Measurements from ENCODE around the gene CDKAL1. TPM values are rescaled to one million over a fixed set of nuclear protein-coding genes. Genes with fewer than 3 reads are reported as not detected.

CDKAL1 gene
- total and polyA plus RNA-seq, 2 of the 8 experiments (the other 6 are each of a cell fraction or from before 2014, with no cell fraction given), result 8.4 to 24.6 TPM

DNA sequence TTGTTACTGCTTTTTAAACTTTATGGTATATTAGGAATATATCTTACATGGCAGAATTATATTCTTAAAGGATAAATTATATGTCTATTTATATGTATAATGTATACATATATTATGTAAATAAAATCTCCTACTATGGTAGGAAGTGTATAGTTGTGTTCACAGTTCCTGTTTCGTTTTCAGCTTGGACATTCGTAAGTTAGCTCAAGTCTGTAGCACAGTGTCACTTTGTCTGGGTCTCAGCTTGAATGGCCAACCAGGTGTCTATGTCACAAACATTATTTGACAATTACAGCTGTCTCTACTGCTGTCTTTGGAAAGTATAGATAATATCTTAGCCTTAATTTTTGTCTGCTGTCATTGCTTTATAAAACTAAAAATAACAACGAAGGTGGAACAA is 303.9 kb downstream of the CDKAL1 start:
- no peak overlapping the region for H3K4ac ChIP-seq (replicated peaks; ENCODE audit: insufficient read length, low read depth, low read length)
- no peak overlapping the region for H3K4me3 ChIP-seq (ENCODE audit: extremely low read depth in 1 of 4, insufficient read depth in 2 of 4, low read depth in 3 of 4, low read length in 4 of 4)
- no peaks in the 10 kb centered on the region for H3K23me2 ChIP-seq (ENCODE audit: low read depth, low read length)
- no peak overlapping the region for H3K23ac ChIP-seq (ENCODE audit: insufficient read length)
- POLR2A ChIA-PET (ENCODE audit: partially characterized antibody), result no interaction called here
- H2BK5ac ChIP-seq (ENCODE audit: low read depth, low read length), result no peak overlapping the region
- no peak overlapping the region for H2AFZ ChIP-seq (ENCODE audit: low read length)
- no peak overlapping the region for H4K8ac ChIP-seq (ENCODE audit: extremely low read depth, insufficient read depth, low read length)
- H2BK120ac ChIP-seq (replicated peaks; ENCODE audit: low read depth, low read length), result no peak overlapping the region
- CTCF ChIA-PET (ENCODE audit: partially characterized antibody), result interaction anchor here (0.8 kb wide), 1 partner anchor 270 kb away, joined by 3 read pairs; no protein-coding TSS in a partner anchor
- no peaks in the 10 kb centered on the region for H3K9me3 ChIP-seq (ENCODE audit: insufficient read depth in 2 of 2, low read depth in 1 of 2, low read length in 1 of 2)
- no peaks in the 10 kb centered on the region for H4K20me1 ChIP-seq (replicated peaks in 1 of 2; ENCODE audit: control insufficient read depth in 1 of 2, insufficient read depth in 2 of 2, low read length in 2 of 2)
- no peak overlapping the region for H2BK15ac ChIP-seq (ENCODE audit: low read length)
- DNase-seq (ENCODE audit: low read depth in 1 of 2, low spot score in 2 of 2), result no peak
- H3K14ac ChIP-seq (ENCODE audit: insufficient read length), result no peak overlapping the region
- H2BK12ac ChIP-seq (ENCODE audit: low read depth, low read length), result no peak overlapping the region
- TF ChIP-seq RBBP5 (IDR thresholded peaks at IDR 0.05; ENCODE audit: borderline replicate concordance, low read depth, low read length), result no peak
- TF ChIP-seq CEBPB (IDR thresholded peaks at IDR 0.05; ENCODE audit: low read depth, low read length), result no peak
- TF ChIP-seq EGR1 (IDR thresholded peaks at IDR 0.05; ENCODE audit: borderline replicate concordance, low read depth, low read length), result no peak
- TF ChIP-seq MAFK (IDR thresholded peaks at IDR 0.05; ENCODE audit: low read depth, low read length), result no peak
- TF ChIP-seq POLR2AphosphoS5 (IDR thresholded peaks at IDR 0.05; ENCODE audit: low read depth, low read length), result no peak
- TF ChIP-seq USF2 (IDR thresholded peaks at IDR 0.05; ENCODE audit: low read length), result no peak
- TF ChIP-seq KDM1A (IDR thresholded peaks at IDR 0.05; ENCODE audit: borderline replicate concordance, low read length), result no peak
- TF ChIP-seq SIRT6 (IDR thresholded peaks at IDR 0.05; ENCODE audit: low read length), result no peak
- no peak for TF ChIP-seq HDAC2 (IDR thresholded peaks at IDR 0.05; ENCODE audit: borderline replicate concordance in 1 of 2, low read depth in 2 of 2, low read length in 2 of 2)
- no peak for TF ChIP-seq CHD1 (IDR thresholded peaks at IDR 0.05; ENCODE audit: low read depth, low read length)
- no peak for TF ChIP-seq TAF1 (IDR thresholded peaks at IDR 0.05; ENCODE audit: low read depth, low read length)
- no peak for TF ChIP-seq FOSL1 (IDR thresholded peaks at IDR 0.05; ENCODE audit: insufficient read depth, low read depth, low read length)
- no peak for TF ChIP-seq EZH2 (IDR thresholded peaks at IDR 0.05; ENCODE audit: low read depth, low read length, severe bottlenecking)
- TF ChIP-seq CTBP2 (IDR thresholded peaks at IDR 0.05; ENCODE audit: borderline replicate concordance, insufficient read depth, insufficient read length, low read length), result no peak
- H3K56ac ChIP-seq (replicated peaks; ENCODE audit: insufficient read length, low read depth, low read length), result no peak overlapping the region
- WGBS, 2 experiments (ENCODE audit: extremely low coverage in 1 of 2, insufficient coverage in 1 of 2, insufficient read length in 1 of 2, insufficient replicate concordance in 2 of 2, low coverage in 1 of 2, low lambda C conversion rate in 2 of 2, missing lambda C conversion rate in 1 of 2), result 100% methylated on average over 3 of the region's 3 CpGs; no CpG with 5 or more reads in 1 of the 2 experiments
- FAIRE-seq, result no peak
- H4K5ac ChIP-seq (ENCODE audit: insufficient read length, low read depth, low read length), result no peak overlapping the region
- no peaks in the 10 kb centered on the region; a peak in 1 of 8 replicates for H3K36me3 ChIP-seq (ENCODE audit: control insufficient read depth in 2 of 4, insufficient read depth in 4 of 4, low read length in 3 of 4)
- no peaks in the 10 kb centered on the region for H3K79me1 ChIP-seq (ENCODE audit: low read depth, low read length)
- no peak overlapping the region for H2BK20ac ChIP-seq (ENCODE audit: low read length)
- H4K91ac ChIP-seq (replicated peaks; ENCODE audit: insufficient read length, low read length), result no peak overlapping the region
- H3K4me1 ChIP-seq (replicated peaks in 1 of 4; ENCODE audit: control insufficient read depth in 3 of 4, insufficient read depth in 4 of 4, low read length in 3 of 4), result peaks cover 0 to 7% (median 2%) of the 10 kb centered on the region in 4 experiments; a peak in 3 of 7 replicates
- H3K4me2 ChIP-seq (ENCODE audit: insufficient read depth in 1 of 2, low read depth in 2 of 2, low read length in 2 of 2), result no peak overlapping the region
- H3K27ac ChIP-seq (ENCODE audit: low read depth, low read length), result no peak overlapping the region
- no peak overlapping the region for H2AK5ac ChIP-seq (ENCODE audit: low read depth, low read length)
- no peaks in the 10 kb centered on the region for H3K27me3 ChIP-seq (replicated peaks in 1 of 4; ENCODE audit: control insufficient read depth in 3 of 4, extremely low read depth in 1 of 4, insufficient read depth in 3 of 4, low read length in 3 of 4)
- no peak overlapping the region for H3K18ac ChIP-seq (ENCODE audit: extremely low read depth, low read length)
- H3K79me2 ChIP-seq (ENCODE audit: control insufficient read depth in 1 of 2, insufficient read depth in 2 of 2, low read length in 2 of 2), result no peaks in the 10 kb centered on the region
- H3K9ac ChIP-seq (replicated peaks in 1 of 4; ENCODE audit: extremely low read depth in 1 of 4, low read depth in 3 of 4, low read length in 3 of 4), result no peak overlapping the region

Data from H1 (cell line).